GM12878 (cell line): Measurements from ENCODE around the gene PPDPF. TPM values are rescaled to one million over a fixed set of nuclear protein-coding genes. Genes with fewer than 3 reads are reported as not detected.

Source experiments
- ATAC-seq: fragments of 200-7000 bp; cut with Tn5 transposase; 3 replicates; pipeline ENCODE4 v1.9.1; 2020; ENCODE audit warnings: mild to moderate bottlenecking, moderate library complexity
- BruUV-seq: library from RNA; stranded (reverse); fragments of 400-500 nt; replicated peaks from 2 replicates; lab custom pipeline; 2021; lab: Mats Ljungman, UMichigan
- CTCF ChIA-PET: fragments of 300-600 bp; sonication (Branson Sonifier 250); formaldehyde crosslinking; extraction: SDS; loops from one replicate; lab custom pipeline; 2021; ENCODE audit warnings: inconsistent platforms; lab: Yijun Ruan, JAX
- POLR2A ChIA-PET: fragments of 350-600 bp; formaldehyde crosslinking; extraction: SDS; loops from one replicate; lab custom pipeline; 2021; ENCODE audit warnings: inconsistent platforms; lab: Charles Lee
- RAD21 ChIA-PET: fragments of 300-600 bp; sonication (Branson Sonifier 250); formaldehyde crosslinking; loops from one replicate; lab custom pipeline; 2023; ENCODE audit warnings: antibody characterized with exemption; ENCODE audit not compliant: unreplicated experiment; lab: Charles Lee
- SMC1A ChIA-PET: fragments of 300-600 bp; sonication (Branson Sonifier 250); formaldehyde crosslinking; loops from one replicate; lab custom pipeline; 2023; ENCODE audit not compliant: unreplicated experiment, uncharacterized antibody; lab: Charles Lee
- DNase-seq: peaks from one replicate; pipeline ENCODE4 v3.0.0-alpha.2; 2011; ENCODE audit warnings: low read depth, low spot score
- FAIRE-seq: peaks from 3 replicates; lab custom pipeline; 2011; peaks lifted over from hg19 to GRCh38; lab: Jason Lieb, UNC
- H2AFZ ChIP-seq: 2 replicates; pipeline ENCODE4 v1.6.0; 2011; ENCODE audit warnings: low read depth, low read length, control low read depth; ENCODE audit not compliant: control insufficient read depth
- H3K27ac ChIP-seq: 2 replicates; pipeline ENCODE4 v1.5.1; 2011; ENCODE audit warnings: control low read depth; ENCODE audit not compliant: control insufficient read depth, insufficient read depth
- H3K27me3 ChIP-seq, 2 experiments: replicated peaks in 1 of 2; 2 replicates each; pipeline versions ENCODE4 v1.6.0 to v1.6.1; 2011; ENCODE audit warnings: low read length in 1 of 2; ENCODE audit not compliant: control insufficient read depth in 2 of 2, insufficient read depth in 2 of 2
- H3K36me3 ChIP-seq, 2 experiments: 2 replicates each; pipeline ENCODE4 v1.5.1; 2011; ENCODE audit warnings: low read length in 1 of 2; ENCODE audit not compliant: control insufficient read depth in 2 of 2, insufficient read depth in 2 of 2
- H3K4me1 ChIP-seq: 2 replicates; pipeline ENCODE4 v1.6.1; 2011; ENCODE audit warnings: mild to moderate bottlenecking, low read length, moderate library complexity, mixed read lengths; ENCODE audit not compliant: control insufficient read depth, insufficient read depth
- H3K4me2 ChIP-seq: 2 replicates; pipeline ENCODE4 v1.6.0; 2011; ENCODE audit warnings: control low read depth; ENCODE audit not compliant: control insufficient read depth, insufficient read depth
- H3K4me3 ChIP-seq: fragments of 200-600 bp; sonication (generic); 2 replicates; pipeline ENCODE4 v1.5.1; 2016
- H3K79me2 ChIP-seq: 2 replicates; pipeline ENCODE4 v1.6.0; 2011; ENCODE audit warnings: low read length; ENCODE audit not compliant: control insufficient read depth, insufficient read depth
- H3K9ac ChIP-seq: 2 replicates; pipeline ENCODE4 v1.8.0; 2011; ENCODE audit warnings: low read length, control low read depth, mixed read lengths; ENCODE audit not compliant: control insufficient read depth, insufficient read depth
- H3K9me3 ChIP-seq: replicated peaks from 3 replicates; pipeline ENCODE4 v1.5.1; 2011; ENCODE audit warnings: mild to moderate bottlenecking, low read length; ENCODE audit not compliant: control insufficient read depth, insufficient read depth
- H4K20me1 ChIP-seq: 2 replicates; pipeline ENCODE4 v1.6.0; 2011; ENCODE audit not compliant: control insufficient read depth, insufficient read depth
- BACH1 ChIP-seq: fragments of 450-650 bp; IDR thresholded peaks from 2 replicates; pipeline ENCODE4 v1.6.1; 2017; ENCODE audit warnings: mild to moderate bottlenecking, borderline replicate concordance
- EED ChIP-seq: sonication (generic); IDR thresholded peaks from 2 replicates; pipeline ENCODE4 v1.6.1; 2016; ENCODE audit warnings: antibody characterized with exemption, low read depth
- FOS ChIP-seq: IDR thresholded peaks from 3 replicates; pipeline ENCODE4 v1.6.1; 2011; ENCODE audit warnings: borderline replicate concordance; ENCODE audit not compliant: insufficient read length; ENCODE audit errors: extremely low read depth
- JUNB ChIP-seq: IDR thresholded peaks from 2 replicates; pipeline ENCODE4 v1.6.1; 2016; ENCODE audit warnings: antibody characterized with exemption, mild to moderate bottlenecking
- NR2C1 ChIP-seq: fragments of 450-650 bp; IDR thresholded peaks from 2 replicates; pipeline ENCODE4 v1.6.1; 2017; ENCODE audit warnings: antibody characterized with exemption, mild to moderate bottlenecking, moderate library complexity
- RAD51 ChIP-seq: fragments of 450-650 bp; IDR thresholded peaks from 2 replicates; pipeline ENCODE4 v1.6.1; 2016; ENCODE audit warnings: moderate library complexity, mild to moderate bottlenecking, inconsistent platforms
- SPI1 ChIP-seq: IDR thresholded peaks from 2 replicates; pipeline ENCODE4 v1.6.1; 2011; ENCODE audit warnings: low read depth, mild to moderate bottlenecking, low read length, moderate library complexity, borderline replicate concordance; ENCODE audit not compliant: insufficient read depth
- SRF ChIP-seq, 2 experiments: IDR thresholded peaks; 2 replicates each; pipeline ENCODE4 v1.6.1; 2011; ENCODE audit warnings: low read depth in 2 of 2, low read length in 2 of 2, mild to moderate bottlenecking in 1 of 2, moderate library complexity in 1 of 2
- TBL1XR1 ChIP-seq: IDR thresholded peaks from 2 replicates; pipeline ENCODE4 v1.6.1; 2012; ENCODE audit warnings: low read depth, low read length, improper control_type of control experiment
- ZNF384 ChIP-seq: IDR thresholded peaks from 2 replicates; pipeline ENCODE4 v1.6.1; 2012; ENCODE audit warnings: low read depth, mild to moderate bottlenecking, low read length, improper control_type of control experiment, borderline replicate concordance
- WGBS: methylation state at CpG from one replicate; pipeline ENCODE4 v1.1.6; 2016; ENCODE audit warnings: low lambda C conversion rate; ENCODE audit not compliant: insufficient replicate concordance, insufficient coverage; ENCODE audit errors: missing lambda C conversion rate; 5-methylcytosine and 5-hydroxymethylcytosine counted together
- in situ Hi-C: fragments of 300-500 bp; cut with MboI; formaldehyde crosslinking; loops from 9 replicates; pipeline ENCODE4 v1.14.3; 2018; ENCODE audit warnings: mixed read lengths
- intact Hi-C: fragments of 100-400 bp; cut with micrococcal nuclease; formaldehyde crosslinking; loops from one replicate; pipeline ENCODE4 v1.14.2; 2022; ENCODE audit not compliant: unreplicated experiment
- polyA plus RNA-seq, 11 experiments: library from polyadenylated mRNA; depleted of rRNA in 4 of 11; unstranded in 6 of 11; stranded (reverse) in 5 of 11; fragments of >200 nt; fragmentation: Nextera tagmentation in 4 of 11; fragmentation: Illumina TruSeq in 1 of 11; extraction: Ambion mirVana in 4 of 11; extraction: Trizol in 1 of 11; gene quantifications; 1 replicate in 1 of 11; 2 replicates in 10 of 11; pipeline versions ENCODE4 v1.2.1 to v1.2.3, GENCODE V29; 2011 to 2016; ENCODE audit warnings: inconsistent platforms in 2 of 11, missing spikeins in 2 of 11, low read depth in 1 of 11
- total RNA-seq, 4 experiments: library from RNA; depleted of rRNA in 3 of 4; stranded (reverse); fragments of >200 nt in 3 of 4; fragmentation: Illumina TruSeq in 1 of 4; extraction: Trizol in 1 of 4; gene quantifications; 2 replicates each; pipeline versions ENCODE4 v1.2.1 to v1.2.3, GENCODE V29; 2013 to 2021
- TF ChIP-seq, protein P1 (sequence below): fragments of 450-650 bp; formaldehyde crosslinking; IDR thresholded peaks from 2 replicates; pipeline ENCODE4 v1.5.0; 2022; ENCODE audit warnings: mild to moderate bottlenecking, missing genetic modification characterization
- TF ChIP-seq, protein P2 (sequence below): fragments of 450-650 bp; IDR thresholded peaks from 2 replicates; pipeline ENCODE4 v1.6.1; 2018; ENCODE audit warnings: borderline replicate concordance, mild to moderate bottlenecking; ENCODE audit not compliant: partially characterized antibody

Gene PPDPF
- total and polyA plus RNA-seq, 10 of the 15 experiments (the other 5 are each of a cell fraction or from before 2014, with no cell fraction given) = 0.32 to 154 (median 22.8) TPM

DNA sequence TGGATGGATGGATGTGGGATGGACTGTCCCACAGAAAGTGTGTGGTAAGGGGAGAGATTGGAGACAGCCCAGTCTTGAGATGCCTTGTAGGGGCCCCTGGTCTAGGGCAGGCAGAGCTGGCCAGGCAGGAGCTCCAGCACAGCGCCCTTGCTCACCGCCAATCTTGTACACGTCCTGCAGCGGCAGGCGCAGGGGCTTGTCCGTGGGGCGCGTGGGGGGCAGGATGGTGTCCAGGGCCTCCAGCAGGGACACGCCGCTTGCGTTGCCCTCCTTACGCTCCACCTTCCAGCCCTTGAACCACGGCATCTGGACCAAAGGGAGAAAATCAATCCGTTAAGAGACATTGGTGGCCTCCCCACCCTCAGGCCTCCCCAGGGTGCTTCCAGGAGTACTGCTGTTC, 27.6 kb upstream of the PPDPF start (continued):
- TF ChIP-seq, protein P1, sequence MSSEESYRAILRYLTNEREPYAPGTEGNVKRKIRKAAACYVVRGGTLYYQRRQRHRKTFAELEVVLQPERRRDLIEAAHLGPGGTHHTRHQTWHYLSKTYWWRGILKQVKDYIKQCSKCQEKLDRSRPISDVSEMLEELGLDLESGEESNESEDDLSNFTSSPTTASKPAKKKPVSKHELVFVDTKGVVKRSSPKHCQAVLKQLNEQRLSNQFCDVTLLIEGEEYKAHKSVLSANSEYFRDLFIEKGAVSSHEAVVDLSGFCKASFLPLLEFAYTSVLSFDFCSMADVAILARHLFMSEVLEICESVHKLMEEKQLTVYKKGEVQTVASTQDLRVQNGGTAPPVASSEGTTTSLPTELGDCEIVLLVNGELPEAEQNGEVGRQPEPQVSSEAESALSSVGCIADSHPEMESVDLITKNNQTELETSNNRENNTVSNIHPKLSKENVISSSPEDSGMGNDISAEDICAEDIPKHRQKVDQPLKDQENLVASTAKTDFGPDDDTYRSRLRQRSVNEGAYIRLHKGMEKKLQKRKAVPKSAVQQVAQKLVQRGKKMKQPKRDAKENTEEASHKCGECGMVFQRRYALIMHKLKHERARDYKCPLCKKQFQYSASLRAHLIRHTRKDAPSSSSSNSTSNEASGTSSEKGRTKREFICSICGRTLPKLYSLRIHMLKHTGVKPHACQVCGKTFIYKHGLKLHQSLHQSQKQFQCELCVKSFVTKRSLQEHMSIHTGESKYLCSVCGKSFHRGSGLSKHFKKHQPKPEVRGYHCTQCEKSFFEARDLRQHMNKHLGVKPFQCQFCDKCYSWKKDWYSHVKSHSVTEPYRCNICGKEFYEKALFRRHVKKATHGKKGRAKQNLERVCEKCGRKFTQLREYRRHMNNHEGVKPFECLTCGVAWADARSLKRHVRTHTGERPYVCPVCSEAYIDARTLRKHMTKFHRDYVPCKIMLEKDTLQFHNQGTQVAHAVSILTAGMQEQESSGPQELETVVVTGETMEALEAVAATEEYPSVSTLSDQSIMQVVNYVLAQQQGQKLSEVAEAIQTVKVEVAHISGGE (CRISPR knock-in tag) = no peak

DNA sequence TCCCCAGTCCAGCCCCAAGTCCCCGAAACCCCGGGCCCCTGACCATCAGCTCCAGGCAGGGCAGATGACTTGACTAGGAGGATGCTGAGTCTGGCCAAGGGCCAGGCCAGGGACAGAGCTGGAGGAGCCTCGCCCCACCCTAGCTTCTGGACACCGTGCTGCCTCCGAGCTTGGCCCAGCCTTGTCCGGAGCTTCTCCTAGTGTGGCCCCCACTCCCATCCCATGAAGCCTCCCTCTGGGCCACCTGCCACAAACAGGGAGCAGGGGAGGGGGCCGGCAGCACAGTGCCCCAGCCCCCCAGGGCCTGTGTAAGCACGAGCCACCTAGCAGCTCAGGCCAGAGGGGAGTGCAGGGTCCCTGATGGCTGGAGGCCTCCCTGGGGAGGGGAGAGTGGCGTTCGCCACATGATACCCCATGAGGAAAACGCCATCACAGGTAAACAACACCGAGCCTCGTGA, 27.0 kb upstream of the PPDPF start:
- ChIA-PET CTCF (interaction anchor here (1.1 kb wide), 1 partner anchor 44 kb away, joined by 3 read pairs; the partner anchor contains the start of gene PTK6), SMC1A (no interaction called here), POLR2A (no interaction called here), RAD21 (no interaction called here)
- no peaks in the 10 kb centered on the region for H3K79me2 ChIP-seq
- H3K4me2 ChIP-seq = no peak overlapping the region
- no peaks in the 10 kb centered on the region for H3K9me3 ChIP-seq
- H3K27me3 ChIP-seq = peaks cover 0 to 4% of the 10 kb centered on the region in 2 experiments; a peak in 1 of 4 replicates
- DNase-seq (no peak), ATAC-seq (no peak), FAIRE-seq (no peak)
- no peak overlapping the region for H3K9ac ChIP-seq
- 13% methylated on average over 13 of the region's 13 CpGs for WGBS
- H3K4me1 ChIP-seq = no peaks in the 10 kb centered on the region
- intact Hi-C loops = no loop called here
- in situ Hi-C loops = no loop called here
- H4K20me1 ChIP-seq = no peaks in the 10 kb centered on the region
- no peaks in the 10 kb centered on the region for H3K36me3 ChIP-seq
- H2AFZ ChIP-seq = no peak overlapping the region
- H3K4me3 ChIP-seq = no peak overlapping the region
- H3K27ac ChIP-seq = no peak overlapping the region
- BruUV-seq = no TSS peak
- TF ChIP-seq NR2C1 (no peak), ZNF384 (no peak), SPI1 (no peak), BACH1 (no peak), RAD51 (no peak), JUNB (no peak), SRF (IDR thresholded peaks at IDR 0.05; ENCODE audit: low read depth in 2 of 2, low read length in 2 of 2) (no peak), EED (no peak), FOS (no peak), TBL1XR1 (no peak)
- TF ChIP-seq, protein P2, sequence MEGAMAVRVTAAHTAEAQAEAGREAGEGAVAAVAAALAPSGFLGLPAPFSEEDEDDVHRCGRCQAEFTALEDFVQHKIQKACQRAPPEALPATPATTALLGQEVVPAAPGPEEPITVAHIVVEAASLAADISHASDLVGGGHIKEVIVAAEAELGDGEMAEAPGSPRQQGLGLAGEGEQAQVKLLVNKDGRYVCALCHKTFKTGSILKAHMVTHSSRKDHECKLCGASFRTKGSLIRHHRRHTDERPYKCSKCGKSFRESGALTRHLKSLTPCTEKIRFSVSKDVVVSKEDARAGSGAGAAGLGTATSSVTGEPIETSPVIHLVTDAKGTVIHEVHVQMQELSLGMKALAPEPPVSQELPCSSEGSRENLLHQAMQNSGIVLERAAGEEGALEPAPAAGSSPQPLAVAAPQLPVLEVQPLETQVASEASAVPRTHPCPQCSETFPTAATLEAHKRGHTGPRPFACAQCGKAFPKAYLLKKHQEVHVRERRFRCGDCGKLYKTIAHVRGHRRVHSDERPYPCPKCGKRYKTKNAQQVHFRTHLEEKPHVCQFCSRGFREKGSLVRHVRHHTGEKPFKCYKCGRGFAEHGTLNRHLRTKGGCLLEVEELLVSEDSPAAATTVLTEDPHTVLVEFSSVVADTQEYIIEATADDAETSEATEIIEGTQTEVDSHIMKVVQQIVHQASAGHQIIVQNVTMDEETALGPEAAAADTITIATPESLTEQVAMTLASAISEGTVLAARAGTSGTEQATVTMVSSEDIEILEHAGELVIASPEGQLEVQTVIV = no peak
